A673 (cell line): Measurements from ENCODE around the gene LRRC51.

Experiments
- CTCF ChIP-seq: fragments of 300-800, 200-600 bp; sonication (generic); conservative IDR thresholded peaks from 2 replicates; pipeline ENCODE4 v1.5.1; 2017; ENCODE audit warnings: low read depth, mild to moderate bottlenecking, antibody characterized with exemption, low read length, moderate library complexity, mixed read lengths
- EZH2 ChIP-seq: fragments of 200-600 bp; sonication (generic); IDR thresholded peaks from 2 replicates; pipeline ENCODE4 v1.6.1; 2017; ENCODE audit warnings: borderline replicate concordance, low read depth, mild to moderate bottlenecking, mixed read lengths, antibody characterized with exemption, low read length; ENCODE audit not compliant: poor library complexity, severe bottlenecking

GRCh38 chr11:72119198-72119597 lies 38.5 kb downstream of the LRRC51 start:
- TF ChIP-seq CTCF (no peak), EZH2 (no peak)
